ENCODE measurements around the gene TMOD2. TPM values are rescaled to one million over a fixed set of nuclear protein-coding genes. Genes with fewer than 3 reads are reported as not detected.

TMOD2 gene
- total RNA-seq, 8 experiments from 2014 or later = 0.66 to 70.4 (median 28.9) TPM

GRCh38 chr15:51842265-51842664, 90.9 kb downstream of the TMOD2 start:
- WGBS, 10 experiments = 86 to 100% (median 94%) methylated on average over 1 to 3 of the region's 3 CpGs; no CpG with 5 or more reads in 1 of the 10 experiments
- in situ Hi-C loops (cut with MboI; ENCODE audit: low pct_unique_long_range_greater_than_20kb in 2 of 9, low sequenced_read_pairs in 9 of 9, unreplicated experiment in 9 of 9) = no loop called here
- ATAC-seq (replicated peaks in 6 of 8) = no peak
- peaks cover 21 to 24% of the 10 kb centered on the region in 2 donors for H3K4me1 ChIP-seq (replicated peaks in 1 of 2)
- H3K27ac ChIP-seq = no peak overlapping the region
- H3K4me3 ChIP-seq = no peak overlapping the region

- Histone ChIP-seq H3K27ac (no peak overlapping the region), H3K4me3 (no peak overlapping the region), H3K4me1 (replicated peaks in 1 of 2) (peaks cover 15 to 21% of the 10 kb centered on the region in 2 donors)
- WGBS, 10 experiments = 39 to 83% (median 54%) methylated on average over 1 to 5 of the region's 6 CpGs; no CpG with 5 or more reads in 1 of the 10 experiments
- in situ Hi-C loops (cut with MboI; ENCODE audit: low pct_unique_long_range_greater_than_20kb in 2 of 9, low sequenced_read_pairs in 9 of 9, unreplicated experiment in 9 of 9) = no loop called here
- peak in 4 of 8 experiments; percentile 22 to 39 (median 25) for ATAC-seq (replicated peaks in 6 of 8)
Measured at GRCh38 chr15:51842852-51843737, 91.7 kb downstream of the TMOD2 start.

- Histone ChIP-seq H3K27ac (no peak overlapping the region), H3K4me1 (replicated peaks in 1 of 2) (peaks cover 12 to 17% of the 10 kb centered on the region in 2 donors), H3K4me3 (no peak overlapping the region)
- 47 to 100% (median 83%) methylated on average over 1 to 4 of the region's 4 CpGs for WGBS, 10 experiments
- ATAC-seq (replicated peaks in 6 of 8) = peak in 1 of 8 experiments; percentile 21
- in situ Hi-C loops (cut with MboI; ENCODE audit: low pct_unique_long_range_greater_than_20kb in 2 of 9, low sequenced_read_pairs in 9 of 9, unreplicated experiment in 9 of 9) = no loop called here
Measured at GRCh38 chr15:51844747-51845426, 93.5 kb downstream of the TMOD2 start.

- no peak overlapping the region for H3K27ac ChIP-seq
- peak in 1 of 8 experiments; percentile 6 for ATAC-seq (replicated peaks in 6 of 8)
- WGBS, 10 experiments = 77 to 100% (median 100%) methylated on average over 1 to 3 of the region's 3 CpGs; no CpG with 5 or more reads in 1 of the 10 experiments
- H3K4me3 ChIP-seq = no peak overlapping the region
- peaks cover 12 to 17% of the 10 kb centered on the region in 2 donors for H3K4me1 ChIP-seq (replicated peaks in 1 of 2)
- in situ Hi-C loops (cut with MboI; ENCODE audit: low pct_unique_long_range_greater_than_20kb in 2 of 9, low sequenced_read_pairs in 9 of 9, unreplicated experiment in 9 of 9) = no loop called here
Measured at GRCh38 chr15:51846066-51846462, 94.7 kb downstream of the TMOD2 start.

GRCh38 chr15:51846463-51847230, 95.2 kb downstream of the TMOD2 start:
- H3K4me3 ChIP-seq = no peak overlapping the region
- no peak overlapping the region for H3K27ac ChIP-seq
- H3K4me1 ChIP-seq (replicated peaks in 1 of 2) = peaks cover 12 to 17% of the 10 kb centered on the region in 2 donors
- in situ Hi-C loops (cut with MboI; ENCODE audit: low pct_unique_long_range_greater_than_20kb in 2 of 9, low sequenced_read_pairs in 9 of 9, unreplicated experiment in 9 of 9) = no loop called here
- WGBS, 10 experiments = 13 to 100% (median 72%) methylated on average over 1 to 3 of the region's 3 CpGs; no CpG with 5 or more reads in 1 of the 10 experiments
- ATAC-seq (replicated peaks in 6 of 8) = peak in 2 of 8 experiments; percentile 17 to 34

GRCh38 chr15:51848811-51849210, 97.4 kb downstream of the TMOD2 start:
- H3K27ac ChIP-seq = no peak overlapping the region
- H3K4me1 ChIP-seq (replicated peaks in 1 of 2) = peaks cover 5 to 11% of the 10 kb centered on the region in 2 donors
- 19 to 100% (median 100%) methylated on average over 1 to 3 of the region's 3 CpGs; no CpG with 5 or more reads in 1 of the 10 experiments for WGBS, 10 experiments
- no peak for ATAC-seq (replicated peaks in 6 of 8)
- H3K4me3 ChIP-seq = no peak overlapping the region
- in situ Hi-C loops (cut with MboI; ENCODE audit: low pct_unique_long_range_greater_than_20kb in 2 of 9, low sequenced_read_pairs in 9 of 9, unreplicated experiment in 9 of 9) = no loop called here

GRCh38 chr15:51849860-51850259, 98.5 kb downstream of the TMOD2 start:
- ATAC-seq (replicated peaks in 6 of 8) = peak in 3 of 8 experiments; percentile 11 to 70 (median 49)
- H3K4me3 ChIP-seq = no peak overlapping the region
- no peak overlapping the region for H3K27ac ChIP-seq
- peaks cover 5 to 11% of the 10 kb centered on the region in 2 donors for H3K4me1 ChIP-seq (replicated peaks in 1 of 2)
- 18 to 100% (median 91%) methylated on average over 1 to 3 of the region's 3 CpGs; no CpG with 5 or more reads in 1 of the 10 experiments for WGBS, 10 experiments
- in situ Hi-C loops (cut with MboI; ENCODE audit: low pct_unique_long_range_greater_than_20kb in 2 of 9, low sequenced_read_pairs in 9 of 9, unreplicated experiment in 9 of 9) = no loop called here

- in situ Hi-C loops (cut with MboI; ENCODE audit: low pct_unique_long_range_greater_than_20kb in 2 of 9, low sequenced_read_pairs in 9 of 9, unreplicated experiment in 9 of 9) = no loop called here
- 0 to 85% (median 61%) methylated on average over 1 to 2 of the region's 2 CpGs; no CpG with 5 or more reads in 2 of the 10 experiments for WGBS, 10 experiments
- peak in 3 of 8 experiments; percentile 35 to 82 (median 38) for ATAC-seq (replicated peaks in 6 of 8)
- Histone ChIP-seq H3K27ac (no peak overlapping the region), H3K4me1 (replicated peaks in 1 of 2) (peaks cover 0 to 3% of the 10 kb centered on the region in 2 donors), H3K4me3 (no peak overlapping the region)
Measured at GRCh38 chr15:51853998-51854397, 102.6 kb downstream of the TMOD2 start.

- H3K27ac ChIP-seq = no peak overlapping the region
- ATAC-seq (replicated peaks in 6 of 8) = no peak
- in situ Hi-C loops (cut with MboI; ENCODE audit: low pct_unique_long_range_greater_than_20kb in 2 of 9, low sequenced_read_pairs in 9 of 9, unreplicated experiment in 9 of 9) = no loop called here
- H3K4me3 ChIP-seq = no peak overlapping the region
- 71 to 100% (median 100%) methylated on average over 1 of the region's 1 CpG; no CpG with 5 or more reads in 5 of the 10 experiments for WGBS, 10 experiments
- peaks cover 0 to 3% of the 10 kb centered on the region in 2 donors for H3K4me1 ChIP-seq (replicated peaks in 1 of 2)
Measured at GRCh38 chr15:51855612-51856011, 104.2 kb downstream of the TMOD2 start.

GRCh38 chr15:51856714-51857380, 105.5 kb downstream of the TMOD2 start:
- H3K27ac ChIP-seq = no peak overlapping the region
- H3K4me1 ChIP-seq (replicated peaks in 1 of 2) = peaks cover 0 to 3% of the 10 kb centered on the region in 2 donors
- H3K4me3 ChIP-seq = no peak overlapping the region
- WGBS, 10 experiments = 56 to 95% (median 84%) methylated on average over 2 to 5 of the region's 5 CpGs
- in situ Hi-C loops (cut with MboI; ENCODE audit: low pct_unique_long_range_greater_than_20kb in 2 of 9, low sequenced_read_pairs in 9 of 9, unreplicated experiment in 9 of 9) = no loop called here
- ATAC-seq (replicated peaks in 6 of 8) = peak in 2 of 8 experiments; percentile 58 to 65

GRCh38 chr15:51861557-51862359, 110.4 kb downstream of the TMOD2 start:
- in situ Hi-C loops (cut with MboI; ENCODE audit: low pct_unique_long_range_greater_than_20kb in 2 of 9, low sequenced_read_pairs in 9 of 9, unreplicated experiment in 9 of 9) = no loop called here
- ATAC-seq (replicated peaks in 6 of 8) = peak in 1 of 8 experiments; percentile 24
- no peaks in the 10 kb centered on the region for H3K4me1 ChIP-seq (replicated peaks in 1 of 2)
- H3K27ac ChIP-seq = no peak overlapping the region
- 47 to 100% (median 94%) methylated on average over 1 to 8 of the region's 10 CpGs; no CpG with 5 or more reads in 3 of the 10 experiments for WGBS, 10 experiments
- no peak overlapping the region for H3K4me3 ChIP-seq
